Karpas-422 (cell line): Measurements from ENCODE around the gene TMEM87B. TPM values are rescaled to one million over a fixed set of nuclear protein-coding genes. Genes with fewer than 3 reads are reported as not detected.

Source experiments
- DNase-seq: peaks from one replicate; pipeline ENCODE4 v3.0.0-alpha.2; 2015
- H2AFZ ChIP-seq: fragments of 200-600 bp; sonication (generic); 2 replicates; pipeline ENCODE4 v1.6.1; 2014; ENCODE audit warnings: antibody characterized with exemption, low read length, mixed read lengths
- H3K27ac ChIP-seq: fragments of 200-600 bp; sonication (generic); 2 replicates; pipeline ENCODE4 v1.5.1; 2014; ENCODE audit warnings: mild to moderate bottlenecking, low read length, moderate library complexity
- H3K27me3 ChIP-seq: fragments of 200-600 bp; sonication (generic); 2 replicates; pipeline ENCODE4 v1.6.1; 2014; ENCODE audit warnings: low read length, mixed read lengths
- H3K36me3 ChIP-seq: fragments of 200-600 bp; sonication (generic); 2 replicates; pipeline ENCODE4 v1.6.1; 2014; ENCODE audit warnings: low read length, mixed read lengths; ENCODE audit not compliant: insufficient read depth
- H3K4me1 ChIP-seq: fragments of 200-600 bp; sonication (generic); 2 replicates; pipeline ENCODE4 v1.6.1; 2014; ENCODE audit warnings: mild to moderate bottlenecking, low read length, mixed read lengths
- H3K4me2 ChIP-seq: fragments of 200-600 bp; sonication (generic); 2 replicates; pipeline ENCODE4 v1.6.1; 2014; ENCODE audit warnings: low read length, low read depth, mild to moderate bottlenecking; ENCODE audit not compliant: poor library complexity, severe bottlenecking
- H3K4me3 ChIP-seq: fragments of 200-600 bp; sonication (generic); 2 replicates; pipeline ENCODE4 v1.5.1; 2014; ENCODE audit warnings: mild to moderate bottlenecking, antibody characterized with exemption, low read length, mixed read lengths
- H3K79me2 ChIP-seq: fragments of 200-600 bp; sonication (generic); 2 replicates; pipeline ENCODE4 v1.6.1; 2014; ENCODE audit warnings: mild to moderate bottlenecking, low read length, mixed read lengths
- H3K9ac ChIP-seq: fragments of 200-600 bp; sonication (generic); 2 replicates; pipeline ENCODE4 v1.6.0; 2014; ENCODE audit warnings: low read length
- H3K9me2 ChIP-seq: fragments of 200-600 bp; sonication (generic), shearing (Covaris generic); replicated peaks from 2 replicates; pipeline ENCODE4 v1.6.0; 2014; ENCODE audit warnings: mild to moderate bottlenecking, low read length, moderate library complexity; ENCODE audit not compliant: insufficient read depth
- H3K9me3 ChIP-seq: fragments of 300-700, 200-600 bp; sonication (generic); 2 replicates; pipeline ENCODE4 v1.6.1; 2014; ENCODE audit warnings: low read length, mixed read lengths
- H4K20me1 ChIP-seq: fragments of 200-600 bp; sonication (generic); 2 replicates; pipeline ENCODE4 v1.6.1; 2014; ENCODE audit warnings: mild to moderate bottlenecking, antibody characterized with exemption, low read length, low read depth; ENCODE audit not compliant: insufficient read depth
- total RNA-seq: library from RNA; depleted of rRNA; stranded (reverse); fragments of >200 nt; shearing (Covaris generic); gene quantifications from 2 replicates; pipeline ENCODE4 v1.2.3, GENCODE V29; 2014; ENCODE audit warnings: low replicate concordance

The TMEM87B gene
- total RNA-seq, 1 experiment from 2014 or later: 25.5 TPM

- H3K4me2 ChIP-seq: no peak overlapping the region
- H3K27me3 ChIP-seq: no peaks in the 10 kb centered on the region
- no peak overlapping the region for H3K9ac ChIP-seq
- no peak overlapping the region for H2AFZ ChIP-seq
- H3K4me1 ChIP-seq: peaks cover 5% of the 10 kb centered on the region
- H3K9me2 ChIP-seq: no peaks in the 10 kb centered on the region
- H3K4me3 ChIP-seq: no peak overlapping the region
- H3K79me2 ChIP-seq: no peaks in the 10 kb centered on the region
- H3K27ac ChIP-seq: no peak overlapping the region
- H3K36me3 ChIP-seq: no peaks in the 10 kb centered on the region
- H3K9me3 ChIP-seq: no peaks in the 10 kb centered on the region
- no peaks in the 10 kb centered on the region for H4K20me1 ChIP-seq
- no peak for DNase-seq
These were observed 93.4 kb downstream of the TMEM87B start for GRCh38 chr2:112148477-112148876.

DNA sequence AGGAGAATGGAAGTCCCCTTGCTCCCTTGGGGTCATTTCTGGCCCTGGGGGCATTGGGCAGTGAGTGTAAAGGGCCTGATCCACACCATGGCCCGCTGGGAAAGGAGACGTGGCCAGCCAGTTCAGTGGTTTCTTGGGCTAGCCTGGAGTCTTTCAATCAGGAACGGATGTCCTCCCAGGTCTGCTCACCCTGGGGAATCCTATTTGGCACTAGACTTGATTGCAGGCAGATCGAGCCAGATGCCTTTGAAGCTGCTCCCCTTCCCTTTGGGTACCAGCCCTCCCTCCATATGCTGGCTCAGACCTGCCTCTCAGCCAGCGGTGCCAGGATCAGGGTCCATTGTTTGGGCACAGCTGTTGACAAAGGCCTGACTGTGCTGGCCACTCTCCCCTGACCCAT, 94.1 kb downstream of the TMEM87B start:
- Histone ChIP-seq H3K9ac (no peak overlapping the region), H2AFZ (no peak overlapping the region), H3K27ac (no peak overlapping the region), H3K9me2 (no peaks in the 10 kb centered on the region), H3K36me3 (no peaks in the 10 kb centered on the region), H3K27me3 (no peaks in the 10 kb centered on the region), H4K20me1 (no peaks in the 10 kb centered on the region), H3K4me2 (no peak overlapping the region), H3K79me2 (no peaks in the 10 kb centered on the region), H3K4me3 (no peak overlapping the region), H3K4me1 (peaks cover 5% of the 10 kb centered on the region), H3K9me3 (no peaks in the 10 kb centered on the region)
- DNase-seq: no peak

GRCh38 chr2:112149866-112150435, 94.9 kb downstream of the TMEM87B start:
- H3K9me3 ChIP-seq: no peaks in the 10 kb centered on the region
- no peak overlapping the region for H3K4me3 ChIP-seq
- peaks cover 5% of the 10 kb centered on the region for H3K4me1 ChIP-seq
- no peak overlapping the region for H3K4me2 ChIP-seq
- DNase-seq: no peak
- H3K9ac ChIP-seq: no peak overlapping the region
- no peaks in the 10 kb centered on the region for H3K27me3 ChIP-seq
- no peaks in the 10 kb centered on the region for H3K79me2 ChIP-seq
- no peaks in the 10 kb centered on the region for H3K9me2 ChIP-seq
- no peaks in the 10 kb centered on the region for H4K20me1 ChIP-seq
- H3K27ac ChIP-seq: no peak overlapping the region
- H2AFZ ChIP-seq: no peak overlapping the region
- H3K36me3 ChIP-seq: no peaks in the 10 kb centered on the region

DNA sequence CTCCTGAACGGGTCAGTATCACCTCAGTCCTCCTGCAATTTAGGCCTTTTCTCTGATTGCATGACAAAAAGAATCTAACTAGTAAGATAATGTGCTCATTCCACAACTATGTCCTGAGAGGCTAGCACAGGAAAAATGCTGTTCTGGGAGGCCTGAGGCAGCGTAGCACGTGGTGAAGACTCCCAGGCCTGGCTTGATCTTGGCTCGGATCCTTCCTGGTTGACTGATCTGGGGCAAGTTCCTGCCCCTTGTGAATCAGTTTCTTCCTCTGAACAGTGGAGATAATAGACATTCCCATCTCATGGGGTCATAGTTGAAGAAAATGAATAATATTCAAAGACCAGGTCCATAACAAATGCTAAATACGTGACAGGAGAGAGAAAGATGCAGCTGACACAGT, 95.4 kb downstream of the TMEM87B start:
- DNase-seq: no peak
- H3K9ac ChIP-seq: no peak overlapping the region
- no peak overlapping the region for H3K4me3 ChIP-seq
- no peak overlapping the region for H2AFZ ChIP-seq
- no peaks in the 10 kb centered on the region for H4K20me1 ChIP-seq
- peaks cover 5% of the 10 kb centered on the region for H3K4me1 ChIP-seq
- H3K4me2 ChIP-seq: no peak overlapping the region
- H3K79me2 ChIP-seq: no peaks in the 10 kb centered on the region
- no peak overlapping the region for H3K27ac ChIP-seq
- no peaks in the 10 kb centered on the region for H3K27me3 ChIP-seq
- no peaks in the 10 kb centered on the region for H3K36me3 ChIP-seq
- H3K9me3 ChIP-seq: no peaks in the 10 kb centered on the region
- H3K9me2 ChIP-seq: no peaks in the 10 kb centered on the region

DNA sequence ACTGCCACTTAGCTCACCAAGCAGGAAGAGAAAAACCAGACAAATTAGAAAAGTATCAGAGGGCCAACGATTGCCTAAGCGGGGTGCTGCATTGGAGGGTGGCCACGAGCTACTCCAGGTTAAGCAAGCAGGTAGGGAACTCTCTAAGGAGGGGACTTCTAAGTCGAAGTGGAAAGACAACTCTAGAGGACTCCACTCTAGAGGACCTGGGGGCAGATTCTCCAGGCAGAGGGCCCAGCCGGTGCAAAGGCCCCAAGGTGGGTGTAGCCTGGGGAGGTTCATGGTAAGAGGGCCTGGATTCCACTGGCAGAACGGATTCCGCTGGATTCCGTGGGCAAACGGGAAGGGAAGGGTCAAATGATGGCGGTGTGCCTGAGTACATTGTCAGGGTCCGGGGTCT, 95.8 kb downstream of the TMEM87B start:
- H3K36me3 ChIP-seq: no peaks in the 10 kb centered on the region
- peaks cover 5% of the 10 kb centered on the region for H3K4me1 ChIP-seq
- H3K27ac ChIP-seq: no peak overlapping the region
- no peaks in the 10 kb centered on the region for H3K9me2 ChIP-seq
- H3K27me3 ChIP-seq: no peaks in the 10 kb centered on the region
- no peak overlapping the region for H2AFZ ChIP-seq
- no peak overlapping the region for H3K4me2 ChIP-seq
- no peak overlapping the region for H3K9ac ChIP-seq
- H3K9me3 ChIP-seq: no peaks in the 10 kb centered on the region
- no peaks in the 10 kb centered on the region for H3K79me2 ChIP-seq
- H4K20me1 ChIP-seq: no peaks in the 10 kb centered on the region
- no peak overlapping the region for H3K4me3 ChIP-seq
- no peak for DNase-seq

DNA sequence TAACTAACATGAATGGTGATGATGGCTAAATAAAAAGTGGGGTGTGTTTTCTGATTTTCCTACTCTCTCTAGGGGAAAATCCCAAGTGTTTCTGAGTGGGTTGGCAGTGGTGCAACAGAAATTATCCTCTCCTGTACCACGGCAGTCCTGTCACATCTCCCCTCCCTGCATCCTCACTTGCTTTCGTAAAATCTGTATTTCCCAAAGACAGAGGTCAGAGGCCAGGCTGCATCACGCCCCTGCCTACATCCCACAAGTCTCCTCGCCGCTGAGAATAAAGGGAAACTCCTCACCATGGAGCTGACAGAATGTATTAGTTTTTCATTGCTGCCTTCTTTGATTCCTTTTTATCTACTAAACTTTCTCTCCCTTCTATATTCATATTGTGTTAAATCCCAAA, 96.2 kb downstream of the TMEM87B start:
- H3K9ac ChIP-seq: no peak overlapping the region
- no peak overlapping the region for H3K27ac ChIP-seq
- H3K4me1 ChIP-seq: peaks cover 5% of the 10 kb centered on the region
- no peaks in the 10 kb centered on the region for H4K20me1 ChIP-seq
- H3K4me2 ChIP-seq: no peak overlapping the region
- no peak for DNase-seq
- no peak overlapping the region for H3K4me3 ChIP-seq
- no peaks in the 10 kb centered on the region for H3K9me2 ChIP-seq
- no peaks in the 10 kb centered on the region for H3K79me2 ChIP-seq
- no peaks in the 10 kb centered on the region for H3K9me3 ChIP-seq
- H3K36me3 ChIP-seq: no peaks in the 10 kb centered on the region
- no peak overlapping the region for H2AFZ ChIP-seq
- no peaks in the 10 kb centered on the region for H3K27me3 ChIP-seq

- Histone ChIP-seq H2AFZ (no peak overlapping the region), H3K4me2 (no peak overlapping the region), H4K20me1 (no peaks in the 10 kb centered on the region), H3K79me2 (no peaks in the 10 kb centered on the region), H3K4me1 (peaks cover 5% of the 10 kb centered on the region), H3K36me3 (no peaks in the 10 kb centered on the region), H3K4me3 (no peak overlapping the region), H3K9ac (no peak overlapping the region), H3K27me3 (no peaks in the 10 kb centered on the region), H3K27ac (no peak overlapping the region), H3K9me3 (no peaks in the 10 kb centered on the region), H3K9me2 (no peaks in the 10 kb centered on the region)
- no peak for DNase-seq
These were observed 96.8 kb downstream of the TMEM87B start for GRCh38 chr2:112151701-112152440.

GRCh38 chr2:112152476-112153178, 97.6 kb downstream of the TMEM87B start:
- Histone ChIP-seq H3K27me3 (no peaks in the 10 kb centered on the region), H3K9ac (no peak overlapping the region), H3K4me3 (no peak overlapping the region), H3K9me3 (no peaks in the 10 kb centered on the region), H3K9me2 (no peaks in the 10 kb centered on the region), H3K4me1 (peaks cover 5% of the 10 kb centered on the region), H3K4me2 (no peak overlapping the region), H4K20me1 (no peaks in the 10 kb centered on the region), H3K27ac (no peak overlapping the region), H3K36me3 (no peaks in the 10 kb centered on the region), H3K79me2 (no peaks in the 10 kb centered on the region), H2AFZ (no peak overlapping the region)
- DNase-seq: no peak
